ENCODE results near the gene FRMPD2. TPM values are rescaled to one million over a fixed set of nuclear protein-coding genes. Genes with fewer than 3 reads are reported as not detected.

FRMPD2 gene
- total and polyA plus RNA-seq, 2 donors from 2014 or later: 0.34 to 0.47 TPM

- intact Hi-C loops (cut with DNase I): no loop called here
- Histone ChIP-seq H3K4me3 (ENCODE audit: low read length in 3 of 3) (no peak overlapping the region), H3K9ac (ENCODE audit: low read length in 3 of 3) (no peak overlapping the region), H3K4me1 (ENCODE audit: control insufficient read depth in 2 of 3, insufficient read depth in 2 of 3, low read depth in 1 of 3, low read length in 3 of 3) (no peaks in the 10 kb centered on the region), H3K9me3 (ENCODE audit: control insufficient read depth in 2 of 3, insufficient read depth in 1 of 3, low read length in 3 of 3) (peaks cover 0 to 6% (median 0%) of the 10 kb centered on the region in 3 donors), H3K27ac (ENCODE audit: low read depth in 2 of 2, low read length in 2 of 2) (no peak overlapping the region), H3K27me3 (ENCODE audit: control insufficient read depth, insufficient read depth, low read length) (no peaks in the 10 kb centered on the region), H3K36me3 (ENCODE audit: control insufficient read depth in 2 of 3, insufficient read depth in 3 of 3, low read length in 3 of 3) (no peaks in the 10 kb centered on the region)
- DNase-seq (no peak), FAIRE-seq (no peak)
- TF ChIP-seq, protein P1, sequence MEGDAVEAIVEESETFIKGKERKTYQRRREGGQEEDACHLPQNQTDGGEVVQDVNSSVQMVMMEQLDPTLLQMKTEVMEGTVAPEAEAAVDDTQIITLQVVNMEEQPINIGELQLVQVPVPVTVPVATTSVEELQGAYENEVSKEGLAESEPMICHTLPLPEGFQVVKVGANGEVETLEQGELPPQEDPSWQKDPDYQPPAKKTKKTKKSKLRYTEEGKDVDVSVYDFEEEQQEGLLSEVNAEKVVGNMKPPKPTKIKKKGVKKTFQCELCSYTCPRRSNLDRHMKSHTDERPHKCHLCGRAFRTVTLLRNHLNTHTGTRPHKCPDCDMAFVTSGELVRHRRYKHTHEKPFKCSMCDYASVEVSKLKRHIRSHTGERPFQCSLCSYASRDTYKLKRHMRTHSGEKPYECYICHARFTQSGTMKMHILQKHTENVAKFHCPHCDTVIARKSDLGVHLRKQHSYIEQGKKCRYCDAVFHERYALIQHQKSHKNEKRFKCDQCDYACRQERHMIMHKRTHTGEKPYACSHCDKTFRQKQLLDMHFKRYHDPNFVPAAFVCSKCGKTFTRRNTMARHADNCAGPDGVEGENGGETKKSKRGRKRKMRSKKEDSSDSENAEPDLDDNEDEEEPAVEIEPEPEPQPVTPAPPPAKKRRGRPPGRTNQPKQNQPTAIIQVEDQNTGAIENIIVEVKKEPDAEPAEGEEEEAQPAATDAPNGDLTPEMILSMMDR (IDR thresholded peaks at IDR 0.05; ENCODE audit: borderline replicate concordance, extremely low read depth, insufficient read depth): no peak
Measured at GRCh38 chr10:48279081-48279751, 4.7 kb upstream of the FRMPD2 start.

GRCh38 chr10:48277093-48277492 is 2.6 kb upstream of the FRMPD2 start:
- Histone ChIP-seq H3K27me3 (ENCODE audit: control insufficient read depth, insufficient read depth, low read length) (no peaks in the 10 kb centered on the region), H3K4me1 (ENCODE audit: control insufficient read depth in 2 of 3, insufficient read depth in 2 of 3, low read depth in 1 of 3, low read length in 3 of 3) (no peaks in the 10 kb centered on the region), H3K36me3 (ENCODE audit: control insufficient read depth in 2 of 3, insufficient read depth in 3 of 3, low read length in 3 of 3) (no peaks in the 10 kb centered on the region), H3K27ac (ENCODE audit: low read depth in 2 of 2, low read length in 2 of 2) (no peak overlapping the region), H3K4me3 (ENCODE audit: low read length in 3 of 3) (no peak overlapping the region), H3K9me3 (ENCODE audit: control insufficient read depth in 2 of 3, insufficient read depth in 1 of 3, low read length in 3 of 3) (no peaks in the 10 kb centered on the region), H3K9ac (ENCODE audit: low read length in 3 of 3) (no peak overlapping the region)
- TF ChIP-seq, protein P1 (IDR thresholded peaks at IDR 0.05; ENCODE audit: borderline replicate concordance, extremely low read depth, insufficient read depth): no peak
- FAIRE-seq (no peak), DNase-seq (no peak)
- intact Hi-C loops (cut with DNase I): no loop called here

GRCh38 chr10:48273741-48274140 is 755 bp downstream of the FRMPD2 start:
- Histone ChIP-seq H3K27me3 (ENCODE audit: control insufficient read depth, insufficient read depth, low read length) (no peaks in the 10 kb centered on the region), H3K9me3 (ENCODE audit: control insufficient read depth in 2 of 3, insufficient read depth in 1 of 3, low read length in 3 of 3) (no peaks in the 10 kb centered on the region), H3K4me1 (ENCODE audit: control insufficient read depth in 2 of 3, insufficient read depth in 2 of 3, low read depth in 1 of 3, low read length in 3 of 3) (no peaks in the 10 kb centered on the region), H3K4me3 (ENCODE audit: low read length in 3 of 3) (no peak overlapping the region), H3K27ac (ENCODE audit: low read depth in 2 of 2, low read length in 2 of 2) (no peak overlapping the region), H3K9ac (ENCODE audit: low read length in 3 of 3) (no peak overlapping the region), H3K36me3 (ENCODE audit: control insufficient read depth in 2 of 3, insufficient read depth in 3 of 3, low read length in 3 of 3) (no peaks in the 10 kb centered on the region)
- TF ChIP-seq, protein P1 (IDR thresholded peaks at IDR 0.05; ENCODE audit: borderline replicate concordance, extremely low read depth, insufficient read depth): no peak
- FAIRE-seq (no peak), DNase-seq (no peak)
- intact Hi-C loops (cut with DNase I): no loop called here

DNA sequence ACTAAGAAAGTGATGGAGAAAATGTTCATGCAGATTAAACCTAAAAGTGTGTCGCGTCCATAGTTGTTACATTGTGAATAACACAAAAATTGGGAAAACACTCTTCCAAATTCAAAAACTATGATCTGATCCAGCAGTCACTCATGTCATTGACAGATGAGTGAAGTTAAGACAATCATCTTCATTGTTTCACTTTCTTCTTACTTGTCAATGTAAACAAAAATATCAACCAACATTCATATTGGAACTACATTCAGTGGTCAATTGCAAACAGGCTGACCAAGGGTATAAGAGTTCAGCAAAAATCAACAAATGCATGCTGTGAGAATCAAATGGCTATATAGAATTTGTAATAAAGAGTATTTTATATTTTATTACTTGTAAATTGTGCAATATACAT is 1.8 kb downstream of the FRMPD2 start:
- Histone ChIP-seq H3K27ac (ENCODE audit: low read depth in 2 of 2, low read length in 2 of 2) (no peak overlapping the region), H3K9me3 (ENCODE audit: control insufficient read depth in 2 of 3, insufficient read depth in 1 of 3, low read length in 3 of 3) (no peaks in the 10 kb centered on the region), H3K36me3 (ENCODE audit: control insufficient read depth in 2 of 3, insufficient read depth in 3 of 3, low read length in 3 of 3) (no peaks in the 10 kb centered on the region), H3K4me1 (ENCODE audit: control insufficient read depth in 2 of 3, insufficient read depth in 2 of 3, low read depth in 1 of 3, low read length in 3 of 3) (no peaks in the 10 kb centered on the region), H3K9ac (ENCODE audit: low read length in 3 of 3) (no peak overlapping the region), H3K27me3 (ENCODE audit: control insufficient read depth, insufficient read depth, low read length) (no peaks in the 10 kb centered on the region), H3K4me3 (ENCODE audit: low read length in 3 of 3) (no peak overlapping the region)
- TF ChIP-seq, protein P1 (IDR thresholded peaks at IDR 0.05; ENCODE audit: borderline replicate concordance, extremely low read depth, insufficient read depth): no peak
- DNase-seq (no peak), FAIRE-seq (no peak)
- intact Hi-C loops (cut with DNase I): no loop called here
